Spinal cord (tissue), 10 donors: ENCODE measurements around the gene TBXAS1. TPM values are rescaled to one million over a fixed set of nuclear protein-coding genes. Genes with fewer than 3 reads are reported as not detected.

Experiments
- DNase-seq, 6 donors: peaks; one replicate each; pipeline versions ENCODE4 v3.0.0 to v3.0.0-alpha.2; 2013 to 2015; ENCODE audit warnings: low spot score in 6 of 6, low read depth in 4 of 6
- H3K27ac ChIP-seq: one replicate; pipeline ENCODE4 v1.5.1; 2013; ENCODE audit warnings: low read depth, low read length, control low read depth
- H3K27me3 ChIP-seq: one replicate; pipeline ENCODE4 v1.6.1; 2013; ENCODE audit warnings: low read length; ENCODE audit not compliant: control insufficient read depth, insufficient read depth
- H3K36me3 ChIP-seq: one replicate; pipeline ENCODE4 v1.6.1; 2013; ENCODE audit warnings: low read length; ENCODE audit not compliant: control insufficient read depth, insufficient read depth
- H3K4me1 ChIP-seq: one replicate; pipeline ENCODE4 v1.6.1; 2013; ENCODE audit warnings: low read length; ENCODE audit not compliant: control insufficient read depth, insufficient read depth
- H3K4me3 ChIP-seq: one replicate; pipeline ENCODE4 v1.5.1; 2013; ENCODE audit warnings: low read depth, low read length, control low read depth
- H3K9me3 ChIP-seq: one replicate; pipeline ENCODE4 v1.6.1; 2013; ENCODE audit warnings: low read length; ENCODE audit not compliant: control insufficient read depth, insufficient read depth
- WGBS: methylation state at CpG from one replicate; pipeline ENCODE4 v1.1.5; 2013; ENCODE audit warnings: missing lambda C conversion rate; ENCODE audit not compliant: insufficient coverage; 5-methylcytosine and 5-hydroxymethylcytosine counted together
- polyA plus RNA-seq, 2 donors: library from polyadenylated mRNA; unstranded; fragments of 120-200 nt; gene quantifications; one replicate each; pipeline ENCODE4 v1.2.1, GENCODE V29; 2013; ENCODE audit not compliant: insufficient read length in 2 of 2
- total RNA-seq, 2 donors: library from RNA; depleted of rRNA in 1 of 2; stranded (reverse); fragments of 120-200 nt in 1 of 2; fragments of >200 nt in 1 of 2; gene quantifications; one replicate each; pipeline versions ENCODE4 v1.2.3 to v1.2.4, GENCODE V29; 2013 to 2014
- donor health status: healthy.

The TBXAS1 gene
- total and polyA plus RNA-seq, 4 donors: 8.1 to 11.9 (median 10.3) TPM

DNA sequence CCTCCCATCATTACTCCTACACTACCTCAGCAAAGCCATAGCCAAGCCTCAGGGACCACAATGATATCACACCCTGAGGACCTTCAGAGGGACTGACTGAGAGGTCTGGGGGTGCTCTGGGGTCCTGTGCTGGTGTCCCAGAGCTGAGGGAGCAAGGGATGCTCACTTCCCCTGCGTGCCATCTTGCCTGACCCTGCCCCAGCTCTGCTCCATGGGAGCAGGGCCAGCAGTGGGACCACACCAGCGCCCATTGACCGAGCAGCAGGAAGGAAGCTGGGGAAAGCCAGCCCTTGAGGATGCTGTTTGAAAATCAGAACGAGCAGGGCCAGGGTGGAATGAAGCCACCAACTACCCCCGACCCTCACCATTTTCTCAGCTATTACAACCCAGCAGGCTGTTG is 130.7 kb downstream of the TBXAS1 start:
- no peaks in the 10 kb centered on the region for H3K9me3 ChIP-seq
- no peak overlapping the region for H3K27ac ChIP-seq
- peaks cover 21% of the 10 kb centered on the region for H3K4me1 ChIP-seq
- no peak overlapping the region for H3K4me3 ChIP-seq
- 100% methylated on average over 3 of the region's 5 CpGs for WGBS
- no peak for DNase-seq
- H3K27me3 ChIP-seq: no peaks in the 10 kb centered on the region
- no peaks in the 10 kb centered on the region for H3K36me3 ChIP-seq

DNA sequence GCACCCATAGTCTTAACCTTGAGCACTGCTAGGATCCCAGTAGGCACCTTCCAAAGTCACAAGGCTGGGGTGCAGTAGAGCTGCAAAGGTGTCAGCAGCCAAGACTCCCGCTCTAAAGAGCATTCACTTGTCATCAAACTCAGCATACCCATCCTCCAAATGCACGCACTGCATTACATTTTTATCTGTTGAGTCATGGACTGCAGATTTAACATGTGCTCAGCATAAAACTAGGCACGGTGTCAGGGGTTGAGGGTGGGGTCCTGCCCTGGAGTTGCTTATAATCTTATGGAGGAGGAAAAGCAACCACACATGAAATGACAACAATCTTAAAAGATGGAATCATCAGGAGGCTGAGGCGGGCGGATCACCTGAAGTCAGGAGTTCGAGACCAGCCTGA is 131.1 kb downstream of the TBXAS1 start:
- H3K4me1 ChIP-seq: peaks cover 17% of the 10 kb centered on the region
- H3K9me3 ChIP-seq: no peaks in the 10 kb centered on the region
- no peak overlapping the region for H3K4me3 ChIP-seq
- H3K36me3 ChIP-seq: no peaks in the 10 kb centered on the region
- 100% methylated on average over 2 of the region's 6 CpGs for WGBS
- no peak for DNase-seq
- H3K27me3 ChIP-seq: no peaks in the 10 kb centered on the region
- no peak overlapping the region for H3K27ac ChIP-seq

DNA sequence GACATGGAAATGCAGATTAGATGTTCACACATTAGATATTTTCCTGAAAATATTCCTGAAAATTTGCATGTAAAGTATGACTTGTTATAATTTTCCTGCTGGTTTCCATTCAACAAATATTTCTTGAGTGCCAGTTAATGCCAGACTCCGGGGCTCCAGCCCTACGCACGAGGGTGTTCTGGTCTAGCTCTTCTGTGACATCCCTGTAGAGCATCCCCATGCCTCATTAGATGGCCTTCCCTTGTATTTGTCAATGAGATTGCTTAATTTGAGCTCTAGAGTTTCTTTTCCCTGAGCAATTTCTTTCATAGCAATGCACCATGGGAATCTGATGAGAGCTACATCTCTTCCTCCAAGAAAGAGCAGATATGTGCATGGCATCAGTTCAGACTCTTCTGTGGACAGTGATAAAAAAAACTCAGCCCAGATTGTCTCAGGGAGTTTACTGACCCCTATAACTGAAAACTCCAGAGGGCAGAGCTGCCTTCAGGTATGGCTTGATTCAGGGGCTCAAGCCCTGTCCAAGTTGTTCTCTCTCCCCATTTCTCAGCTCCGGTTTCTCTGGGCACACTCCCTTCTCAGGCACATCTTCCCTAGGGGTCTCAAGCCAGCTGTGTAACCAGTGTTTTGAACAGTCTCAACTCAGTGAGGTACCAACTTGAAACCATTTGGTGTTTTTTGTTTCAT is 137.0 kb downstream of the TBXAS1 start:
- Histone ChIP-seq H3K4me3 (no peak overlapping the region), H3K4me1 (peaks cover 10% of the 10 kb centered on the region)
- WGBS: 82% methylated on average over 4 of the region's 4 CpGs

GRCh38 chr7:139966949-139967348 is 137.9 kb downstream of the TBXAS1 start:
- Histone ChIP-seq H3K4me3 (no peak overlapping the region), H3K27ac (no peak overlapping the region), H3K9me3 (no peaks in the 10 kb centered on the region), H3K36me3 (no peaks in the 10 kb centered on the region), H3K4me1 (peaks cover 19% of the 10 kb centered on the region), H3K27me3 (no peaks in the 10 kb centered on the region)
- WGBS: 92% methylated on average over 5 of the region's 5 CpGs
- DNase-seq: no peak

More for the DNA sequence above, 137.0 kb downstream of the TBXAS1 start:
- Histone ChIP-seq H3K27ac (no peak overlapping the region), H3K27me3 (no peaks in the 10 kb centered on the region), H3K9me3 (no peaks in the 10 kb centered on the region), H3K36me3 (no peaks in the 10 kb centered on the region)
- DNase-seq: no peak

GRCh38 chr7:139968931-139969330 is 139.9 kb downstream of the TBXAS1 start:
- H3K9me3 ChIP-seq: no peaks in the 10 kb centered on the region
- no peak overlapping the region for H3K4me3 ChIP-seq
- H3K27ac ChIP-seq: peak overlapping the region; percentile 6
- no peaks in the 10 kb centered on the region for H3K27me3 ChIP-seq
- no peaks in the 10 kb centered on the region for H3K36me3 ChIP-seq
- peak in 2 of 6 donors; percentile 35 to 63 for DNase-seq
- H3K4me1 ChIP-seq: peaks cover 25% of the 10 kb centered on the region

DNA sequence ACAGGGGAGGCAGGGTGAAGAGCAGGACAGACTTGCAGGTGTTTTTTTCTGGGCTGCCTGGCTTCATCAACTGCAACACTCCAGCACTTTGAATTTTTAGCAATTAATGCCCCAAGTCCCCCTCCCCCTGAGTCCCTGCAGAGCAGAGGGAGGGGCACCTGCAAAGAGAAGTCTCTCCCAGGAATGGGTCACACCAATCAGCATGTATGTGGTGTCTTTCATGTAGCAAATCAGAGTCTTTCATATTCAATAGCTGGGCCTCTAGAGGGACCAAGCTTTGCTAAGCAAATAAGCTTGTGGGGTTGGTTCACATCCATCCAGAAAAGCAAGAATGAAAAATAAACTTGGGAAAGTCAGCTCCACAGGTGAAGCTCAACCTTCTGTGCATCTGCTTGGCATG is 143.0 kb downstream of the TBXAS1 start:
- no peaks in the 10 kb centered on the region for H3K27me3 ChIP-seq
- H3K27ac ChIP-seq: no peak overlapping the region
- peak in 1 of 6 donors; percentile 72 for DNase-seq
- H3K4me1 ChIP-seq: peaks cover 40% of the 10 kb centered on the region
- H3K4me3 ChIP-seq: no peak overlapping the region
- no peaks in the 10 kb centered on the region for H3K36me3 ChIP-seq
- no peaks in the 10 kb centered on the region for H3K9me3 ChIP-seq

GRCh38 chr7:139973101-139974050 is 144.3 kb downstream of the TBXAS1 start:
- H3K4me1 ChIP-seq: peaks cover 39% of the 10 kb centered on the region
- peak in 1 of 6 donors; percentile 59 for DNase-seq
- WGBS: 53% methylated on average over 5 of the region's 11 CpGs
- no peaks in the 10 kb centered on the region for H3K27me3 ChIP-seq
- H3K4me3 ChIP-seq: no peak overlapping the region
- H3K27ac ChIP-seq: no peak overlapping the region
- no peaks in the 10 kb centered on the region for H3K36me3 ChIP-seq
- no peaks in the 10 kb centered on the region for H3K9me3 ChIP-seq

DNA sequence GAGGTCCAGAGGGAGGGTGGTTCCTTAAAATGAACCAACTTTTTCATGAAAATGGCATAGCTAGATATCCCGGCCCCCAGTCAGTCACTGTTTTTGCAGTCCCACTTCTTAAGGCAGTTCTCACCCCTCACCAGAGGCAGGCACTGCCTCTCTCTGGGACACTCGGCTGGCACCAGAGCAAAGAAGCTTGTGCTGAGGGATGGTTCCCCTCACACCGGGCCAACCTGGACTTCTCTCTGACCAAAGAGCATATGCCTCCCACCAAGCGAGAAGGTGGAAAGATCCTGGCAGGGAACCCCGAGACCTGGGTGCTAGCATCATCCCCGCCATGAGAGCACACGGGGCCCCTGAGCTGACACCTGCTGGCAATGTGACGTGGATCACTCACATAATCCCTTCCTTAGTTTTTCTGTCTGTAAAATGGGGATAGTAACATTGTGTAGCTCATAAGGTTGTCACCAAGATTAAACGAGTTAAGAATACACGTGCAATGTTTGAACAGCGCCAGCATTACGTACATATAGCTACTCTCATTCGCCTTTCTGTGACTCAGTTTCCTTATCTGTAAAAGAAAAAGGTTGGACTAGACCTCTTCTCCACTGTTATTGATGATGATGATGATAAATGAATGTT is 145.2 kb downstream of the TBXAS1 start:
- Histone ChIP-seq H3K36me3 (no peaks in the 10 kb centered on the region), H3K27me3 (no peaks in the 10 kb centered on the region), H3K9me3 (no peaks in the 10 kb centered on the region), H3K4me3 (no peak overlapping the region), H3K27ac (no peak overlapping the region), H3K4me1 (peaks cover 37% of the 10 kb centered on the region)
- DNase-seq: no peak
- 78% methylated on average over 3 of the region's 13 CpGs for WGBS

- peaks cover 28% of the 10 kb centered on the region for H3K4me1 ChIP-seq
- H3K27ac ChIP-seq: no peak overlapping the region
- no peaks in the 10 kb centered on the region for H3K9me3 ChIP-seq
- WGBS: 72% methylated on average over 9 of the region's 11 CpGs
- DNase-seq: no peak
- H3K4me3 ChIP-seq: no peak overlapping the region
- H3K36me3 ChIP-seq: no peaks in the 10 kb centered on the region
- H3K27me3 ChIP-seq: no peaks in the 10 kb centered on the region
Observed at GRCh38 chr7:139976055-139976837, 147.2 kb downstream of the TBXAS1 start.
